Stomach (tissue), 9 donors: ENCODE measurements around the gene HUS1. TPM values are rescaled to one million over a fixed set of nuclear protein-coding genes. Genes with fewer than 3 reads are reported as not detected.
A peak's percentile ranks its signal among the peaks of the same experiment; 100 is the strongest.

Experiments
- DNase-seq, 2 donors: peaks; one replicate each; pipeline versions ENCODE4 v3.0.0 to v3.0.0-alpha.2; 2013 to 2019
- H3K27ac ChIP-seq, 5 donors: fragments of 200-600 bp in 4 of 5; sonication (generic) in 4 of 5; one replicate each; pipeline ENCODE4 v1.5.1; 2013 to 2019; ENCODE audit warnings: mild to moderate bottlenecking in 1 of 5, moderate library complexity in 1 of 5
- H3K27me3 ChIP-seq, 3 donors: fragments of 200-600 bp; sonication (generic); one replicate each; pipeline ENCODE4 v1.5.1; 2017 to 2019; ENCODE audit warnings: mixed run types in 1 of 3
- H3K36me3 ChIP-seq, 4 donors: fragments of 200-600 bp; sonication (generic); 1 replicate in 3 of 4; 2 replicates in 1 of 4; pipeline ENCODE4 v1.5.1; 2016 to 2019
- H3K4me1 ChIP-seq, 4 donors: fragments of 200-600 bp; sonication (generic); one replicate each; pipeline ENCODE4 v1.5.1; 2016 to 2019
- H3K4me3 ChIP-seq, 4 donors: fragments of 200-600 bp; sonication (generic) in 3 of 4; one replicate each; pipeline ENCODE4 v1.5.1; 2016 to 2019; ENCODE audit warnings: mild to moderate bottlenecking in 1 of 4
- H3K9me3 ChIP-seq, 4 donors: fragments of 200-600 bp; sonication (generic); one replicate each; pipeline ENCODE4 v1.5.1; 2016 to 2019
- EP300 ChIP-seq: sonication (generic); formaldehyde crosslinking; IDR thresholded peaks from one replicate; pipeline ENCODE4 v1.6.1; 2017; ENCODE audit warnings: antibody characterized with exemption
- POLR2A ChIP-seq, 4 donors: fragments of 450-650 bp; IDR thresholded peaks; one replicate each; pipeline ENCODE4 v1.6.1; 2016; ENCODE audit warnings: antibody characterized with exemption in 4 of 4, control low read depth in 2 of 4, mild to moderate bottlenecking in 1 of 4, moderate library complexity in 1 of 4
- POLR2AphosphoS5 ChIP-seq, 3 donors: sonication (generic); formaldehyde crosslinking; IDR thresholded peaks; one replicate each; pipeline ENCODE4 v1.6.1; 2016; ENCODE audit warnings: antibody characterized with exemption in 3 of 3
- WGBS, 5 donors: extraction: QIAGEN DNeasy Blood & Tissue Kit in 3 of 5; methylation state at CpG; one replicate each; pipeline versions ENCODE4 v1.1.5 to v1.1.7; 2013 to 2018; 5-methylcytosine and 5-hydroxymethylcytosine counted together
- intact Hi-C: fragments of 100-400 bp; cut with DNase I; formaldehyde crosslinking; loops from one replicate; pipeline ENCODE4 v1.15.1; 2023; ENCODE audit warnings: low total_unique reads
- polyA plus RNA-seq, 3 donors: library from polyadenylated mRNA; stranded (reverse); fragments of 200-250 nt; gene quantifications; one replicate each; pipeline ENCODE4 v1.2.3, GENCODE V29; 2013
- total RNA-seq, 5 donors: library from RNA; depleted of rRNA; stranded (reverse); fragments of >200 nt; gene quantifications; one replicate each; pipeline versions ENCODE4 v1.1.0 to v1.2.3, GENCODE V29; 2014 to 2016
- TF ChIP-seq, protein P1 (sequence below), 7 experiments: fragments of 450-650 bp in 4 of 7; fragments of 200-600 bp in 3 of 7; sonication (generic) in 3 of 7; IDR thresholded peaks; one replicate each; pipeline ENCODE4 v1.5.1; 2016 to 2019; ENCODE audit warnings: antibody characterized with exemption in 7 of 7, control low read depth in 2 of 7, mild to moderate bottlenecking in 1 of 7
- donor health status: healthy with polysubstance abuse.
- donor health status: Bipolar disorder and iron deficiency.
- donor health status: healthy.

HUS1 gene
- total and polyA plus RNA-seq, 8 donors: 5.9 to 69.2 (median 11.1) TPM

DNA sequence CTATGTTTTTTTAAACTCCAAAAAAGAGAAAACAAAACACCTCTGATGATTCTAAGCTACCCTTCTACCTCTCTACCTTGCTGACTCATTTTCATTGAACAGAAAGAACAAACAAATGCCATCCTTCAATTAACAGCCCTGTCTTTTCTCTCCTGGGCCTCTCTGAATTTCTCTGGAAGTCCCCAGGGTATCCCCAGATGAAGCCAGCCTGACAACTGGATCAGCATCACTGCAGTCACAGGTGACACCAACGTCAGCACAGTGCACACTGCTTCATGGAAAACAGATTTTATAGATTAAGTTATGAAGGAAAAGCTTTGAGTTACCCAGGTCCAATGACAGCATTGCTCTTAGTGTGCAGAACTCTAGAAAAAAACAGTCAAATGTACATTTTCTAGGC, 5.7 kb downstream of the HUS1 start:
- Histone ChIP-seq H3K9me3 (no peaks in the 10 kb centered on the region), H3K4me1 (peaks cover 7 to 30% (median 13%) of the 10 kb centered on the region in 4 donors), H3K36me3 (peaks cover 54 to 86% (median 78%) of the 10 kb centered on the region in 4 donors), H3K27me3 (no peaks in the 10 kb centered on the region), H3K4me3 (no peak overlapping the region), H3K27ac (no peak overlapping the region)
- TF ChIP-seq POLR2AphosphoS5 (IDR thresholded peaks at IDR 0.05): no peak
- TF ChIP-seq, protein P1, sequence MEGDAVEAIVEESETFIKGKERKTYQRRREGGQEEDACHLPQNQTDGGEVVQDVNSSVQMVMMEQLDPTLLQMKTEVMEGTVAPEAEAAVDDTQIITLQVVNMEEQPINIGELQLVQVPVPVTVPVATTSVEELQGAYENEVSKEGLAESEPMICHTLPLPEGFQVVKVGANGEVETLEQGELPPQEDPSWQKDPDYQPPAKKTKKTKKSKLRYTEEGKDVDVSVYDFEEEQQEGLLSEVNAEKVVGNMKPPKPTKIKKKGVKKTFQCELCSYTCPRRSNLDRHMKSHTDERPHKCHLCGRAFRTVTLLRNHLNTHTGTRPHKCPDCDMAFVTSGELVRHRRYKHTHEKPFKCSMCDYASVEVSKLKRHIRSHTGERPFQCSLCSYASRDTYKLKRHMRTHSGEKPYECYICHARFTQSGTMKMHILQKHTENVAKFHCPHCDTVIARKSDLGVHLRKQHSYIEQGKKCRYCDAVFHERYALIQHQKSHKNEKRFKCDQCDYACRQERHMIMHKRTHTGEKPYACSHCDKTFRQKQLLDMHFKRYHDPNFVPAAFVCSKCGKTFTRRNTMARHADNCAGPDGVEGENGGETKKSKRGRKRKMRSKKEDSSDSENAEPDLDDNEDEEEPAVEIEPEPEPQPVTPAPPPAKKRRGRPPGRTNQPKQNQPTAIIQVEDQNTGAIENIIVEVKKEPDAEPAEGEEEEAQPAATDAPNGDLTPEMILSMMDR (IDR thresholded peaks at IDR 0.05): no peak
- TF ChIP-seq EP300: no peak
- TF ChIP-seq POLR2A (IDR thresholded peaks at IDR 0.05): no peak
- 73 to 81% (median 77%) methylated on average over 1 of the region's 1 CpG for WGBS, 5 donors
- intact Hi-C loops: no loop called here
- DNase-seq: no peak

DNA sequence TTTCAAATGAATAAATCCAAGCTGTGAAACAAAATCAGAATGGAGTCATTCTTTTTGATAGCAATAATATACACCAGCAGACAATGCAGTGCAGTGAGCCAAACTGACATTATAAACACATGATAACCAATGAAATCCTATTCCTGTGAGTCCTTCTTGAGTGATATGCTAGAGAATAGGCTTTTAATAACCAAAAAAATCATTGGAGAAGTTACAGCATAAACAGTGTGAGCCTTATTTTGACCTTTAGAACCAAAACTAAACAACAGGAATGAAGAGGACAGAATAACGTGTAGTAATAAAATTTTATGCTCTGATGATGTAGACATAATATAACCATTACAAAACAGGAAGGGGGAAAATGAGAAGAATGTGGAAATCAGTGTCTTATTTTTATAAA, 8.7 kb downstream of the HUS1 start:
- Histone ChIP-seq H3K36me3 (peaks cover 57 to 91% (median 81%) of the 10 kb centered on the region in 4 donors), H3K4me3 (no peak overlapping the region), H3K27me3 (no peaks in the 10 kb centered on the region), H3K9me3 (no peaks in the 10 kb centered on the region), H3K27ac (peak overlapping the region in 4 of 5 donors; percentile 16 to 57 (median 49)), H3K4me1 (peaks cover 0 to 14% (median 0%) of the 10 kb centered on the region in 4 donors)
- TF ChIP-seq POLR2A (IDR thresholded peaks at IDR 0.05) (no peak), POLR2AphosphoS5 (IDR thresholded peaks at IDR 0.05) (no peak), EP300 (no peak)
- TF ChIP-seq, protein P1 (IDR thresholded peaks at IDR 0.05): no peak
- WGBS, 5 donors: 29 to 56% (median 34%) methylated on average over 1 of the region's 1 CpG
- DNase-seq: no peak
- intact Hi-C loops: no loop called here

GRCh38 chr7:47968847-47969774, 10.3 kb downstream of the HUS1 start:
- peak; percentile 59 to 86 for DNase-seq
- H3K27ac ChIP-seq: peak overlapping the region in 1 of 5 donors; percentile 51

DNA sequence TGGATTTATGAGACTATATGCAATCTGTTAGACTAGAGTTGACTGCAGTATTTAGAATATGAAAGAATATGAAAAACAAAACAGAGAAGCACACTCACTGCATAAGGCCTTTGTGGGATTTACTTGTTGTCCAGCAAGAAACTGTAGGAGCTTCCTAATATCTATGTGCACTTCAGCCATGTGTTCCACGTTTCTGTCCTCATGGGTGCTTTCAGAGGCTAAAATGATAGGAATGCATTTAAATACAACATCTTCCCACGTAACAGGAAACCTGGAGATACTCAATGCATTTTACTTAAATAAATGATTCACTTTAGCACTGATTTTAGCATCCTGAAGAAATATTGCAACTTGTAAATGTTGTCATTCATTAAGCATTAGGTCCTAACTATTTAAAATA, 11.7 kb downstream of the HUS1 start:
- Histone ChIP-seq H3K36me3 (peaks cover 56 to 91% (median 81%) of the 10 kb centered on the region in 4 donors), H3K27me3 (no peaks in the 10 kb centered on the region), H3K4me3 (no peak overlapping the region), H3K9me3 (no peaks in the 10 kb centered on the region), H3K4me1 (peaks cover 0 to 14% (median 0%) of the 10 kb centered on the region in 4 donors), H3K27ac (no peak overlapping the region)
- 81 to 94% (median 88%) methylated on average over 2 of the region's 2 CpGs for WGBS, 5 donors
- TF ChIP-seq EP300: no peak
- no peak for TF ChIP-seq POLR2AphosphoS5 (IDR thresholded peaks at IDR 0.05)
- no peak for TF ChIP-seq POLR2A (IDR thresholded peaks at IDR 0.05)
- TF ChIP-seq, protein P1 (IDR thresholded peaks at IDR 0.05): no peak
- no peak for DNase-seq
- intact Hi-C loops: no loop called here

More at GRCh38 chr7:47968847-47969774, 10.3 kb downstream of the HUS1 start:
- Histone ChIP-seq H3K9me3 (no peaks in the 10 kb centered on the region), H3K4me3 (no peak overlapping the region), H3K4me1 (peaks cover 0 to 14% (median 0%) of the 10 kb centered on the region in 4 donors), H3K27me3 (no peaks in the 10 kb centered on the region), H3K36me3 (peaks cover 59 to 91% (median 81%) of the 10 kb centered on the region in 4 donors)
- intact Hi-C loops: no loop called here
- WGBS, 5 donors: 42 to 55% (median 48%) methylated on average over 5 of the region's 5 CpGs
- TF ChIP-seq, protein P1 (IDR thresholded peaks at IDR 0.05): peak in 5 of 7 experiments; percentile 31 to 80 (median 78)
- TF ChIP-seq EP300 (no peak), POLR2A (IDR thresholded peaks at IDR 0.05) (no peak), POLR2AphosphoS5 (IDR thresholded peaks at IDR 0.05) (no peak)
